ENCODE data around the gene OR8B8. TPM values are rescaled to one million over a fixed set of nuclear protein-coding genes. Genes with fewer than 3 reads are reported as not detected.

OR8B8 gene
- total RNA-seq, 4 donors from 2014 or later: not detected

GRCh38 chr11:124441519-124441918 lies 4.0 kb downstream of the OR8B8 start:
- TF ChIP-seq CTCF (IDR thresholded peaks at IDR 0.05; ENCODE audit: low read depth): no peak

DNA sequence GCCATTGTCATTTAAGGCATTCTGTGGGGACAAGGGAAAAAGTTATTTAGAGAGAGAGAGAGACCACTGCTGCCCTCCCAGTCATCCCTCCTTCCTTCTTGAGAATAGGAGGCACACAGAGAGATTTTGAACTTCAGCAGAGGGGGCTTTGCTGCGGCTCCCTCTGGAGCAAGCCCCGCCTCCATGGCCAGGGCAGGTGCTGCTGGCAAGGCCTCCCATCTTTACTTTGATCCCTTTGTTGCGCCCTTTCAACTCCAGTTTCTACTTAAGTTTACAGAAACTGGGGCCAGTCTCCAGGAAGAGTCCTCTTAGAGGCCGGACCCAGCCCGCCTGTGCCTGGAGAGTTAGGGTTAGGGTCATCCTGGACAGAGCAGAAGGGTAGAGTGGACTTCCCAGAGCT lies 4.4 kb downstream of the OR8B8 start:
- no peak for TF ChIP-seq CTCF (IDR thresholded peaks at IDR 0.05; ENCODE audit: low read depth)

DNA sequence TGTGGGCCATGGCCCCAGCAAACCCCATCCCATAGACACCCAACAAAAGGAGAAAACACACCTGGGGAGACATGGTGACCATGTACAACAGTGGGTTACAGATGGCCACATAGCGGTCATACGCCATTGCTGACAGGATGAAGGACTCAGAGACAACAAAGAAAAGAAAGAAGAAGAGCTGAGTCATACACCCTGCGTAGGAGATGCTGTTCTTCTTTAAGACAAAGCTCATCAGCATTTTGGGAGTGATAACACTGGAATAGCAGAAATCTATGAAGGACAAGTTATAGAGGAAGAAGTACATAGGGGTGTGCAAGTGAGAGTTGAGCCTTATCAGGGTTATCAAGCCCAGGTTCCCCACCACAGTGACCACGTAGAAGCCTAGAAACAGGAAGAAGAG lies 4.9 kb downstream of the OR8B8 start:
- no peak for TF ChIP-seq CTCF (IDR thresholded peaks at IDR 0.05; ENCODE audit: low read depth)

GRCh38 chr11:124434699-124435098 lies 10.8 kb downstream of the OR8B8 start:
- no peak for TF ChIP-seq CTCF (IDR thresholded peaks at IDR 0.05; ENCODE audit: low read depth)

DNA sequence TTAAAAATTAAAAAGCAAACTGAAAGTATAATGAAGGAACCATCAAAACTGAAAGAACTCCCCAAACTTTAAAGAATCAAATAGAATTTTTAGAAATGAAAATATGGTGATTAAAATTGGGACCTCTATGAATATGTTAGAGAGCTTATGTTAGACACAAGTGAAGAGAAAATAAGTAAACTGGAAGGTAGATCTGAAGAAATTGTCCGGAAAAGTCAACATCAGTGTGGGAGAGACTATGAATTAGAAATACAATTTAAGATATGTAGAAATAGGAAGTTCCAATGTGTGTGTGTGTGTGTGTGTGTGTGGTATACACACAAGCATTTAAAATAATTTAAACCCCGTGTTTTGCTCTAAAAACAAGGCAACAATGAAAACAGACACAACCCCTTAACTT lies 15.9 kb downstream of the OR8B8 start:
- TF ChIP-seq CTCF (IDR thresholded peaks at IDR 0.05; ENCODE audit: low read depth): no peak

GRCh38 chr11:124424384-124424921 lies 21.0 kb downstream of the OR8B8 start, which contains the start of gene OR8B4:
OR8B4 (minus strand) TSS chr11:124424871; CDS start chr11:124424871, 0 bp downstream.
- no peak for TF ChIP-seq CTCF (IDR thresholded peaks at IDR 0.05; ENCODE audit: low read depth)

DNA sequence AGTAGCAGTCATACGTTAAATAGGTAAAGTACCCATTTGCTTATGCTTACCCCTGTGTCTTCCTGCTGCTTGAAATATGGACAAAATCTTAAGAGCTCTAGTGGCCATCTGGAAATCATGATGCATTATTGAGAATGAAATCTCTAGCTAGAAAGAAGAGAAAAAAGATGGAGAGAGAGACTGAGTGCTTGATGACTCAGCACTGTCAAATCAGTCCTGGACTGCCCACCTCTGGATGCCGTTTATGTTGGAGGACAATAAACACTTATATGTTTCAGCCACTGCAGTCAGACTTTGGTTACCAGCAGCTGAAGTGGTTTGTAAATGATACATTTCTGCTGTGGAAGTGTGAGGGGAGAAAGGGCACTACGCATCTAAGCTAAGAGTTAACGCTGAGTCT lies 24.5 kb downstream of the OR8B8 start:
- no peak for TF ChIP-seq CTCF (IDR thresholded peaks at IDR 0.05; ENCODE audit: low read depth)

Measured in subcutaneous adipose tissue (tissue), 4 donors.